ENCODE results near the gene CPNE8. TPM values are rescaled to one million over a fixed set of nuclear protein-coding genes. Genes with fewer than 3 reads are reported as not detected.

CPNE8 gene
- total and polyA plus RNA-seq, 10 of the 15 experiments (the other 5 are each of a cell fraction or from before 2014, with no cell fraction given): 11.3 to 38.4 (median 18.9) TPM

- in situ Hi-C loops (cut with MboI) (loop anchor here (25.0 kb wide), 3 partner anchors 92 to 733 kb away; partner anchors contain the start of genes ABCD2 and KIF21A), intact Hi-C loops (cut with micrococcal nuclease; ENCODE audit: unreplicated experiment) (loop anchor here (2.0 kb wide), 1 partner anchor 26 kb away; the partner anchor contains the start of gene CPNE8)
- H3K9me3 ChIP-seq (replicated peaks; ENCODE audit: control insufficient read depth, insufficient read depth, low read length): peaks cover 2% of the 10 kb centered on the region; the same call in 2 of the 3 replicates
- no peaks in the 10 kb centered on the region for H4K20me1 ChIP-seq (ENCODE audit: control insufficient read depth, insufficient read depth)
- TF ChIP-seq NR2C2 (IDR thresholded peaks at IDR 0.05; ENCODE audit: borderline replicate concordance, control insufficient read depth, insufficient read length, low read depth) (no peak), CREB1 (IDR thresholded peaks at IDR 0.05; ENCODE audit: low read depth) (no peak), NFXL1 (IDR thresholded peaks at IDR 0.05; ENCODE audit: borderline replicate concordance) (no peak), ZBED1 (IDR thresholded peaks at IDR 0.05; ENCODE audit: borderline replicate concordance) (no peak), EED (IDR thresholded peaks at IDR 0.05; ENCODE audit: low read depth) (no peak), ESRRA (IDR thresholded peaks at IDR 0.05; ENCODE audit: low read length) (no peak)
- TF ChIP-seq, protein P1, sequence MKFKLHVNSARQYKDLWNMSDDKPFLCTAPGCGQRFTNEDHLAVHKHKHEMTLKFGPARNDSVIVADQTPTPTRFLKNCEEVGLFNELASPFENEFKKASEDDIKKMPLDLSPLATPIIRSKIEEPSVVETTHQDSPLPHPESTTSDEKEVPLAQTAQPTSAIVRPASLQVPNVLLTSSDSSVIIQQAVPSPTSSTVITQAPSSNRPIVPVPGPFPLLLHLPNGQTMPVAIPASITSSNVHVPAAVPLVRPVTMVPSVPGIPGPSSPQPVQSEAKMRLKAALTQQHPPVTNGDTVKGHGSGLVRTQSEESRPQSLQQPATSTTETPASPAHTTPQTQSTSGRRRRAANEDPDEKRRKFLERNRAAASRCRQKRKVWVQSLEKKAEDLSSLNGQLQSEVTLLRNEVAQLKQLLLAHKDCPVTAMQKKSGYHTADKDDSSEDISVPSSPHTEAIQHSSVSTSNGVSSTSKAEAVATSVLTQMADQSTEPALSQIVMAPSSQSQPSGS (IDR thresholded peaks at IDR 0.05; ENCODE audit: low read length): no peak
- H3K4me3 ChIP-seq: no peak overlapping the region
- H3K4me2 ChIP-seq (ENCODE audit: control insufficient read depth, insufficient read depth): no peak overlapping the region
- no peak for DNase-seq (ENCODE audit: low read depth, low spot score)
- FAIRE-seq: no peak
- H3K27ac ChIP-seq (ENCODE audit: control insufficient read depth, insufficient read depth): no peak overlapping the region
- no peaks in the 10 kb centered on the region; a peak in 1 of 4 replicates for H3K36me3 ChIP-seq (ENCODE audit: control insufficient read depth in 2 of 2, insufficient read depth in 2 of 2, low read length in 1 of 2)
- BruUV-seq (replicated peaks): no TSS peak
- ChIA-PET CTCF (interaction anchor here (1.0 kb wide), 1 partner anchor 9 kb away, joined by 4 read pairs; no protein-coding TSS in a partner anchor), SMC1A (ENCODE audit: uncharacterized antibody, unreplicated experiment) (interaction anchor here (0.7 to 5.4 kb wide), 9 partner anchors 9 to 54 kb away, joined by 3 to 32 read pairs (median 6); no protein-coding TSS in a partner anchor), RAD21 (ENCODE audit: unreplicated experiment) (interaction anchor here (1.0 to 14.3 kb wide), 3 partner anchors 12 to 104 kb away, joined by 5 to 170 read pairs (median 8); partner anchors contain the start of gene CPNE8), POLR2A (interaction anchor here (0.6 to 2.0 kb wide), 2 partner anchors 11 to 107 kb away, joined by 3 to 6 read pairs; no protein-coding TSS in a partner anchor)
- no peaks in the 10 kb centered on the region for H3K27me3 ChIP-seq (replicated peaks in 1 of 2; ENCODE audit: control insufficient read depth in 2 of 2, insufficient read depth in 2 of 2, low read length in 1 of 2)
- H2AFZ ChIP-seq (ENCODE audit: control insufficient read depth, low read depth, low read length): no peak overlapping the region
- H3K79me2 ChIP-seq (ENCODE audit: control insufficient read depth, insufficient read depth, low read length): peaks cover 26% of the 10 kb centered on the region
- no peak overlapping the region for H3K9ac ChIP-seq (ENCODE audit: control insufficient read depth, insufficient read depth, low read length)
- ATAC-seq: no peak
- 63% methylated on average over 4 of the region's 4 CpGs for WGBS (ENCODE audit: insufficient coverage, insufficient replicate concordance, low lambda C conversion rate, missing lambda C conversion rate)
- no peaks in the 10 kb centered on the region for H3K4me1 ChIP-seq (ENCODE audit: control insufficient read depth, insufficient read depth, low read length)
These were observed 26.4 kb downstream of the CPNE8 start for GRCh38 chr12:38878986-38879385.
